Natural killer cell (primary cell): Measurements from ENCODE around the gene C11orf71. TPM values are rescaled to one million over a fixed set of nuclear protein-coding genes. Genes with fewer than 3 reads are reported as not detected.

Experiments used
- ATAC-seq, 3 donors: fragments of 150-1000 bp in 2 of 3; fragments of 200-7000 bp in 1 of 3; cut with Tn5 transposase; 1 replicate in 1 of 3; 2 replicates in 2 of 3; pipeline ENCODE4 v1.10.0; 2021; ENCODE audit warnings: mild to moderate bottlenecking in 2 of 3, moderate library complexity in 2 of 3
- DNase-seq, 2 donors: peaks; one replicate each; pipeline versions ENCODE4 v3.0.0 to v3.0.0-alpha.2; 2013 to 2021; ENCODE audit warnings: mixed read lengths in 1 of 2
- H3K27ac ChIP-seq: one replicate; pipeline ENCODE4 v1.5.1; 2013; ENCODE audit warnings: mild to moderate bottlenecking, low read length
- H3K27me3 ChIP-seq: one replicate; pipeline ENCODE4 v1.6.1; 2013; ENCODE audit warnings: low read length; ENCODE audit not compliant: control insufficient read depth, insufficient read depth
- H3K36me3 ChIP-seq: one replicate; pipeline ENCODE4 v1.6.1; 2013; ENCODE audit warnings: low read length; ENCODE audit not compliant: control insufficient read depth, insufficient read depth
- H3K4me1 ChIP-seq: one replicate; pipeline ENCODE4 v1.6.1; 2013; ENCODE audit warnings: low read length; ENCODE audit not compliant: control insufficient read depth, insufficient read depth
- H3K4me3 ChIP-seq: one replicate; pipeline ENCODE4 v1.5.1; 2013; ENCODE audit warnings: low read length
- H3K9me3 ChIP-seq: one replicate; pipeline ENCODE4 v1.6.1; 2013; ENCODE audit warnings: low read length; ENCODE audit not compliant: control insufficient read depth, insufficient read depth
- H3K27ac Mint-ChIP-seq, 2 donors: one replicate each; pipeline ENCODE4 v1.8.0; 2022; ENCODE audit warnings: mild to moderate bottlenecking in 2 of 2, mixed read lengths in 2 of 2, moderate library complexity in 1 of 2
- H3K27me3 Mint-ChIP-seq, 2 donors: one replicate each; pipeline ENCODE4 v1.8.0; 2022; ENCODE audit warnings: low read depth in 2 of 2, mixed read lengths in 2 of 2
- H3K36me3 Mint-ChIP-seq: one replicate; pipeline ENCODE4 v1.8.0; 2022; ENCODE audit warnings: mixed read lengths
- H3K4me1 Mint-ChIP-seq, 2 donors: one replicate each; pipeline ENCODE4 v1.8.0; 2022; ENCODE audit warnings: mixed read lengths in 2 of 2
- H3K4me3 Mint-ChIP-seq: one replicate; pipeline ENCODE4 v1.8.0; 2022; ENCODE audit warnings: mild to moderate bottlenecking, moderate library complexity, mixed read lengths
- H3K9me3 Mint-ChIP-seq, 2 donors: one replicate each; pipeline ENCODE4 v1.8.0; 2022; ENCODE audit warnings: mixed read lengths in 2 of 2
- WGBS: methylation state at CpG from one replicate; pipeline ENCODE4 v1.1.7; 2013; ENCODE audit warnings: missing lambda C conversion rate; ENCODE audit not compliant: insufficient coverage; 5-methylcytosine and 5-hydroxymethylcytosine counted together
- intact Hi-C: fragments of 100-400 bp; cut with micrococcal nuclease; formaldehyde crosslinking; loops from one replicate; pipeline ENCODE4 v1.14.2; 2022
- total RNA-seq, 4 donors: library from RNA; stranded (reverse); fragments of 120-200 nt in 1 of 4; gene quantifications; one replicate each; pipeline versions ENCODE4 v1.2.3 to v1.2.4, GENCODE V29; 2013 to 2022
- TF ChIP-seq, protein P1 (sequence below): fragments of 200-600 bp; IDR thresholded peaks from one replicate; pipeline ENCODE4 v1.8.0; 2022; ENCODE audit warnings: antibody characterized with exemption

C11orf71 gene
- total RNA-seq, 3 donors from 2014 or later (not counting 1 experiment from before 2014, with no cell fraction given), result 11.3 to 13.1 (median 11.5) TPM

- DNase-seq (no peak), ATAC-seq (no peak)
- peaks cover 7% of the 10 kb centered on the region for H3K4me1 ChIP-seq
- no peaks in the 10 kb centered on the region for H3K9me3 Mint-ChIP-seq
- no peaks in the 10 kb centered on the region for H3K9me3 ChIP-seq
- H3K27me3 ChIP-seq, result no peaks in the 10 kb centered on the region
- TF ChIP-seq, protein P1, sequence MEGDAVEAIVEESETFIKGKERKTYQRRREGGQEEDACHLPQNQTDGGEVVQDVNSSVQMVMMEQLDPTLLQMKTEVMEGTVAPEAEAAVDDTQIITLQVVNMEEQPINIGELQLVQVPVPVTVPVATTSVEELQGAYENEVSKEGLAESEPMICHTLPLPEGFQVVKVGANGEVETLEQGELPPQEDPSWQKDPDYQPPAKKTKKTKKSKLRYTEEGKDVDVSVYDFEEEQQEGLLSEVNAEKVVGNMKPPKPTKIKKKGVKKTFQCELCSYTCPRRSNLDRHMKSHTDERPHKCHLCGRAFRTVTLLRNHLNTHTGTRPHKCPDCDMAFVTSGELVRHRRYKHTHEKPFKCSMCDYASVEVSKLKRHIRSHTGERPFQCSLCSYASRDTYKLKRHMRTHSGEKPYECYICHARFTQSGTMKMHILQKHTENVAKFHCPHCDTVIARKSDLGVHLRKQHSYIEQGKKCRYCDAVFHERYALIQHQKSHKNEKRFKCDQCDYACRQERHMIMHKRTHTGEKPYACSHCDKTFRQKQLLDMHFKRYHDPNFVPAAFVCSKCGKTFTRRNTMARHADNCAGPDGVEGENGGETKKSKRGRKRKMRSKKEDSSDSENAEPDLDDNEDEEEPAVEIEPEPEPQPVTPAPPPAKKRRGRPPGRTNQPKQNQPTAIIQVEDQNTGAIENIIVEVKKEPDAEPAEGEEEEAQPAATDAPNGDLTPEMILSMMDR, result no peak
- H3K27ac Mint-ChIP-seq, result peak overlapping the region; percentile 98 to 99
- H3K27me3 Mint-ChIP-seq, result no peaks in the 10 kb centered on the region
- H3K4me3 ChIP-seq, result peak overlapping the region; percentile 81
- H3K36me3 Mint-ChIP-seq, result no peaks in the 10 kb centered on the region
- H3K4me1 Mint-ChIP-seq, result peaks cover 51 to 52% of the 10 kb centered on the region in 2 donors
- peak overlapping the region; percentile 95 for H3K27ac ChIP-seq
- WGBS, result 17% methylated on average over 1 of the region's 4 CpGs
- peak overlapping the region; percentile 96 for H3K4me3 Mint-ChIP-seq
- intact Hi-C loops, result loop anchor here (10.0 kb wide), 1 partner anchor 527 kb away; the partner anchor contains the start of gene USP28
- H3K36me3 ChIP-seq, result peaks cover 21% of the 10 kb centered on the region
Measured at GRCh38 chr11:114401311-114401710, 1.0 kb upstream of the C11orf71 start.

DNA sequence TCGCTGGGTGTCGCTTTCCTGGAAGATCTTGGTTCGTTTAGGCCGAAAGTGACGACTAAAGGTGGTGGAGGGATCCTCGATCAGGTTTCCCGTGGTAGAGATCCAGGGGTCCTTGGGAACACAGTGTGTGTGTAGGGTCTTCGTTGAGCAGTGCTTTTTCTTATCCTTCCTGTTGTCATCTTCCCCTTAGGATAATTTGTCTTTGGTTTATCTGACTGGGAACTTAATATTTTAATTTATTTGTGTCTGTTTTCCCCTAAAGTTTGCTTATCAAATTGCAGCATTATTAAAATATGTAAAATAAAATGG is 558 bp upstream of the C11orf71 start:
- peaks cover 48 to 52% of the 10 kb centered on the region in 2 donors for H3K4me1 Mint-ChIP-seq

DNA sequence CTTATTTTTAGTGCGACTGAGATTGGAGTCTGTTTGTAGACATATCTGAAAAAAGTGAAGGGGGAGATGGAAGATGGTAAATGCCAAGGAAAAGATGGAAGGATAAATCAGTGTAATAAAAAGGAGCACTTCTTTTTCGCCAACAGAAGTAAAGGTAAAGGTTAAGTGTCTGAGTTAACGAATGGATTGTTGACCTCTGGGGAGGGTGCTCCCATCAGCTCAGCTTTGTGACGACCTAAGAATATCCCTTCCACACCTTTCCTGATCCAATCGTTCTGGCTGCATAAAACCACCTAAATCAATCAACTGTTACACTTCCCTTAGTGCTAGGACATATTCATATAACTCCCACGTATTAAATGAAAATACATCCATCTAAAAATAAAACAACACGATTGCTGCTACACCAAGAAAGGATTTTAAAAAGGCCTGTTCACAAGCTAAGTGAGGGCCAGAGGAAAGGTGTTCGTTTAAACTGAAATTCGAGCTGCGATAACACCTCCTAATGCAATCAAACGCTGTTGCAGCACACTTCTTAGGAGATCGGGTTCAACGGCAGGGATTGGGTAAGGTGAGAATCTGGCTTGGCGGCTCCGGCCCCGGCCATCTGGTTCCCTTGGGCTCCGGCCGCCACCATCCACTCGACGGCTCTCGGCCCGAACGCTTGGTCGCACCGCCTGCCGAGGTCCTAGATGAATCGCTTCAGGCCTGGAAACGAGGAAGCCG is 658 bp downstream of the C11orf71 start:
- no peaks in the 10 kb centered on the region for H3K27me3 Mint-ChIP-seq
- H3K4me3 ChIP-seq, result peak overlapping the region; percentile 81
- no peak for DNase-seq
- H3K9me3 Mint-ChIP-seq, result no peaks in the 10 kb centered on the region
- peak; percentile 8 to 18 (median 11) for ATAC-seq
- H3K4me1 ChIP-seq, result peaks cover 7% of the 10 kb centered on the region
- peak overlapping the region; percentile 98 to 99 for H3K27ac Mint-ChIP-seq
- intact Hi-C loops, result loop anchor here (1.0 to 10.0 kb wide), 2 partner anchors 40 to 525 kb away; partner anchors contain the start of genes REXO2 and USP28
- no peaks in the 10 kb centered on the region for H3K27me3 ChIP-seq
- no peaks in the 10 kb centered on the region for H3K9me3 ChIP-seq
- no peaks in the 10 kb centered on the region for H3K36me3 Mint-ChIP-seq
- peak overlapping the region; percentile 95 for H3K27ac ChIP-seq
- H3K4me1 Mint-ChIP-seq, result peaks cover 42 to 43% of the 10 kb centered on the region in 2 donors
- peak overlapping the region; percentile 96 for H3K4me3 Mint-ChIP-seq
- TF ChIP-seq, protein P1, result no peak
- H3K36me3 ChIP-seq, result peaks cover 8% of the 10 kb centered on the region
- WGBS, result 5% methylated on average over 27 of the region's 29 CpGs

More for the DNA sequence above, 558 bp upstream of the C11orf71 start:
- TF ChIP-seq, protein P1, result no peak
- intact Hi-C loops, result loop anchor here (1.0 to 10.0 kb wide), 2 partner anchors 38 to 526 kb away; partner anchors contain the start of genes REXO2 and USP28
- Histone ChIP-seq H3K36me3 (peaks cover 17% of the 10 kb centered on the region), H3K27ac (peak overlapping the region; percentile 95), H3K9me3 (no peaks in the 10 kb centered on the region), H3K4me1 (peaks cover 7% of the 10 kb centered on the region), H3K4me3 (peak overlapping the region; percentile 81), H3K27me3 (no peaks in the 10 kb centered on the region)
- no peak for DNase-seq
- no peaks in the 10 kb centered on the region for H3K36me3 Mint-ChIP-seq
- no peak for ATAC-seq
- no peaks in the 10 kb centered on the region for H3K9me3 Mint-ChIP-seq
- no peaks in the 10 kb centered on the region for H3K27me3 Mint-ChIP-seq
- WGBS, result 2% methylated on average over 8 of the region's 8 CpGs
- H3K27ac Mint-ChIP-seq, result peak overlapping the region; percentile 98 to 99
- H3K4me3 Mint-ChIP-seq, result peak overlapping the region; percentile 96
